Activated naive CD8-positive, alpha-beta T cell treated with anti-CD3 and anti-CD28 coated beads, Interleukin-2, amount 50 U/mL, for 24 hours (primary cell): ENCODE data around the gene CHRNA4.

Experiments
- ATAC-seq: fragments of 150-1000 bp; cut with Tn5 transposase; one replicate; pipeline ENCODE4 v1.10.0; 2021
- DNase-seq: peaks from one replicate; pipeline ENCODE4 v3.0.0; 2021
- H3K27ac Mint-ChIP-seq: one replicate; pipeline ENCODE4 v1.8.0; 2021; ENCODE audit warnings: mild to moderate bottlenecking, mixed read lengths
- H3K27me3 Mint-ChIP-seq: one replicate; pipeline ENCODE4 v1.8.0; 2021; ENCODE audit warnings: mixed read lengths
- H3K36me3 Mint-ChIP-seq: one replicate; pipeline ENCODE4 v1.8.0; 2021; ENCODE audit warnings: low read depth, mixed read lengths
- H3K4me1 Mint-ChIP-seq: one replicate; pipeline ENCODE4 v1.8.0; 2021; ENCODE audit warnings: mixed read lengths
- H3K4me3 Mint-ChIP-seq: one replicate; pipeline ENCODE4 v1.8.0; 2021; ENCODE audit warnings: mild to moderate bottlenecking, moderate library complexity, mixed read lengths
- H3K9me3 Mint-ChIP-seq: one replicate; pipeline ENCODE4 v1.8.0; 2021; ENCODE audit warnings: mixed read lengths

The CHRNA4 gene

GRCh38 chr20:63365601-63366389, 4.6 kb upstream of the CHRNA4 start:
- H3K27ac Mint-ChIP-seq = no peak overlapping the region
- ATAC-seq = no peak
- DNase-seq = no peak
- H3K27me3 Mint-ChIP-seq = peaks cover 9% of the 10 kb centered on the region
- H3K4me1 Mint-ChIP-seq = no peaks in the 10 kb centered on the region
- H3K9me3 Mint-ChIP-seq = no peaks in the 10 kb centered on the region
- H3K4me3 Mint-ChIP-seq = no peak overlapping the region
- H3K36me3 Mint-ChIP-seq = no peaks in the 10 kb centered on the region

- peaks cover 11% of the 10 kb centered on the region for H3K27me3 Mint-ChIP-seq
- DNase-seq (no peak), ATAC-seq (no peak)
- H3K36me3 Mint-ChIP-seq = no peaks in the 10 kb centered on the region
- no peak overlapping the region for H3K4me3 Mint-ChIP-seq
- H3K4me1 Mint-ChIP-seq = no peaks in the 10 kb centered on the region
- H3K9me3 Mint-ChIP-seq = no peaks in the 10 kb centered on the region
- no peak overlapping the region for H3K27ac Mint-ChIP-seq
Measured at GRCh38 chr20:63364801-63365585, 3.8 kb upstream of the CHRNA4 start.

- H3K4me3 Mint-ChIP-seq = no peak overlapping the region
- H3K4me1 Mint-ChIP-seq = no peaks in the 10 kb centered on the region
- ATAC-seq (no peak), DNase-seq (no peak)
- H3K36me3 Mint-ChIP-seq = no peaks in the 10 kb centered on the region
- H3K9me3 Mint-ChIP-seq = no peaks in the 10 kb centered on the region
- H3K27ac Mint-ChIP-seq = no peak overlapping the region
- peaks cover 18% of the 10 kb centered on the region for H3K27me3 Mint-ChIP-seq
Measured at GRCh38 chr20:63363981-63364561, 2.9 kb upstream of the CHRNA4 start.

GRCh38 chr20:63363013-63363957, 2.1 kb upstream of the CHRNA4 start:
- Mint-ChIP-seq H3K27ac (no peak overlapping the region), H3K4me3 (no peak overlapping the region), H3K36me3 (no peaks in the 10 kb centered on the region), H3K9me3 (no peaks in the 10 kb centered on the region), H3K27me3 (peaks cover 18% of the 10 kb centered on the region), H3K4me1 (no peaks in the 10 kb centered on the region)
- no peak for ATAC-seq
- no peak for DNase-seq

- H3K9me3 Mint-ChIP-seq = no peaks in the 10 kb centered on the region
- H3K36me3 Mint-ChIP-seq = no peaks in the 10 kb centered on the region
- no peaks in the 10 kb centered on the region for H3K4me1 Mint-ChIP-seq
- H3K27me3 Mint-ChIP-seq = peaks cover 18% of the 10 kb centered on the region
- DNase-seq = no peak
- ATAC-seq = no peak
- no peak overlapping the region for H3K4me3 Mint-ChIP-seq
- H3K27ac Mint-ChIP-seq = no peak overlapping the region
Measured at GRCh38 chr20:63362436-63363009, 1.4 kb upstream of the CHRNA4 start.

- no peak for ATAC-seq
Measured at GRCh38 chr20:63361519-63362435, 628 bp upstream of the CHRNA4 start.

GRCh38 chr20:63359937-63360849, 956 bp downstream of the CHRNA4 start:
- DNase-seq = no peak
- ATAC-seq = no peak
- peaks cover 18% of the 10 kb centered on the region for H3K27me3 Mint-ChIP-seq
- no peak overlapping the region for H3K4me3 Mint-ChIP-seq
- H3K27ac Mint-ChIP-seq = no peak overlapping the region
- no peaks in the 10 kb centered on the region for H3K4me1 Mint-ChIP-seq
- H3K36me3 Mint-ChIP-seq = no peaks in the 10 kb centered on the region
- no peaks in the 10 kb centered on the region for H3K9me3 Mint-ChIP-seq

More at GRCh38 chr20:63361519-63362435, 628 bp upstream of the CHRNA4 start:
- Mint-ChIP-seq H3K27me3 (peaks cover 18% of the 10 kb centered on the region), H3K4me1 (no peaks in the 10 kb centered on the region), H3K27ac (no peak overlapping the region), H3K9me3 (no peaks in the 10 kb centered on the region), H3K36me3 (no peaks in the 10 kb centered on the region), H3K4me3 (no peak overlapping the region)
- DNase-seq = no peak

GRCh38 chr20:63359164-63359934, 1.8 kb downstream of the CHRNA4 start:
- Mint-ChIP-seq H3K9me3 (no peaks in the 10 kb centered on the region), H3K4me3 (no peak overlapping the region), H3K4me1 (no peaks in the 10 kb centered on the region), H3K27ac (no peak overlapping the region), H3K36me3 (no peaks in the 10 kb centered on the region), H3K27me3 (peaks cover 18% of the 10 kb centered on the region)
- ATAC-seq (no peak), DNase-seq (no peak)

- ATAC-seq (no peak), DNase-seq (no peak)
- no peaks in the 10 kb centered on the region for H3K9me3 Mint-ChIP-seq
- H3K27me3 Mint-ChIP-seq = peaks cover 18% of the 10 kb centered on the region
- no peak overlapping the region for H3K27ac Mint-ChIP-seq
- H3K4me3 Mint-ChIP-seq = no peak overlapping the region
- H3K36me3 Mint-ChIP-seq = no peaks in the 10 kb centered on the region
- H3K4me1 Mint-ChIP-seq = no peaks in the 10 kb centered on the region
Measured at GRCh38 chr20:63357921-63358905, 2.9 kb downstream of the CHRNA4 start.

GRCh38 chr20:63356931-63357879, 3.9 kb downstream of the CHRNA4 start:
- Mint-ChIP-seq H3K27me3 (peaks cover 10% of the 10 kb centered on the region), H3K4me3 (no peak overlapping the region), H3K36me3 (no peaks in the 10 kb centered on the region), H3K27ac (no peak overlapping the region), H3K9me3 (no peaks in the 10 kb centered on the region), H3K4me1 (no peaks in the 10 kb centered on the region)
- DNase-seq (no peak), ATAC-seq (no peak)
